Neural cell (in vitro differentiated cells): ENCODE data around the gene OOEP.

ENCODE experiments used
- EP300 ChIP-seq: fragments of 450-650 bp; conservative IDR thresholded peaks from 2 replicates; pipeline ENCODE4 v1.6.1; 2014; ENCODE audit warnings: antibody characterized with exemption, mild to moderate bottlenecking, moderate library complexity; ENCODE audit not compliant: poor library complexity, severe bottlenecking
- EZH2 ChIP-seq: fragments of 200-600, 300-800 bp; shearing (Covaris generic), sonication (generic); IDR thresholded peaks from 2 replicates; pipeline ENCODE4 v1.6.1; 2014; ENCODE audit warnings: antibody characterized with exemption, low read length, borderline replicate concordance, mild to moderate bottlenecking; ENCODE audit not compliant: insufficient read depth, poor library complexity, severe bottlenecking
- MXI1 ChIP-seq: fragments of 450-650 bp; conservative IDR thresholded peaks from 2 replicates; pipeline ENCODE4 v1.6.1; 2014; ENCODE audit warnings: antibody characterized with exemption, mild to moderate bottlenecking; ENCODE audit not compliant: poor library complexity, severe bottlenecking
- POLR2AphosphoS5 ChIP-seq: IDR thresholded peaks from 2 replicates; pipeline ENCODE4 v1.6.1; 2012
- SMC3 ChIP-seq: fragments of 450-650 bp; conservative IDR thresholded peaks from 2 replicates; pipeline ENCODE4 v1.6.1; 2014; ENCODE audit warnings: antibody characterized with exemption, mild to moderate bottlenecking, moderate library complexity; ENCODE audit not compliant: poor library complexity
- TF ChIP-seq, protein P1 (sequence below): IDR thresholded peaks from 2 replicates; pipeline ENCODE4 v1.6.1; 2012; ENCODE audit warnings: borderline replicate concordance
- TF ChIP-seq, protein P2 (sequence below): fragments of 450-650 bp; IDR thresholded peaks from 2 replicates; pipeline ENCODE4 v1.5.1; 2014; ENCODE audit warnings: antibody characterized with exemption, mild to moderate bottlenecking, moderate library complexity; ENCODE audit not compliant: poor library complexity, severe bottlenecking

DNA sequence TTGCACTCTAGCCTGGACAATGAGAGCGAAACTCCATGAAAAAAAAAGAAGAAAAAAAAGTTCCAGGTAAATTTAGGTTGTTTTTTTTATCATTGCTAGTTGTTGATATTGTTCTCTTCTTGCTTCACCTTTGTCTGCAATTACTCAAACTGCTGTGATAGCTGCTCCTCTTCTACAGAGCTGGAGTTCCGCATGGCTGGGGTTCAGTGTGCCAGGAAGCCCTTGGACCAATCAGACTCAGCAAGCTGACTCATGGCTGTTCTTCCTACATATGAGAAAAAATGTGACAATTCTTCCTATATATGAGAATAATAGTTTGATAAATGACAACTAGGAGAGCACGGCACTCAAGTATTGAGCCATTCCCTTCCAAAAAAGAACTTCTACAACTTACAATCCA is 44.0 kb downstream of the OOEP start:
- no peak for TF ChIP-seq EZH2
- TF ChIP-seq POLR2AphosphoS5, result no peak
- TF ChIP-seq, protein P1, sequence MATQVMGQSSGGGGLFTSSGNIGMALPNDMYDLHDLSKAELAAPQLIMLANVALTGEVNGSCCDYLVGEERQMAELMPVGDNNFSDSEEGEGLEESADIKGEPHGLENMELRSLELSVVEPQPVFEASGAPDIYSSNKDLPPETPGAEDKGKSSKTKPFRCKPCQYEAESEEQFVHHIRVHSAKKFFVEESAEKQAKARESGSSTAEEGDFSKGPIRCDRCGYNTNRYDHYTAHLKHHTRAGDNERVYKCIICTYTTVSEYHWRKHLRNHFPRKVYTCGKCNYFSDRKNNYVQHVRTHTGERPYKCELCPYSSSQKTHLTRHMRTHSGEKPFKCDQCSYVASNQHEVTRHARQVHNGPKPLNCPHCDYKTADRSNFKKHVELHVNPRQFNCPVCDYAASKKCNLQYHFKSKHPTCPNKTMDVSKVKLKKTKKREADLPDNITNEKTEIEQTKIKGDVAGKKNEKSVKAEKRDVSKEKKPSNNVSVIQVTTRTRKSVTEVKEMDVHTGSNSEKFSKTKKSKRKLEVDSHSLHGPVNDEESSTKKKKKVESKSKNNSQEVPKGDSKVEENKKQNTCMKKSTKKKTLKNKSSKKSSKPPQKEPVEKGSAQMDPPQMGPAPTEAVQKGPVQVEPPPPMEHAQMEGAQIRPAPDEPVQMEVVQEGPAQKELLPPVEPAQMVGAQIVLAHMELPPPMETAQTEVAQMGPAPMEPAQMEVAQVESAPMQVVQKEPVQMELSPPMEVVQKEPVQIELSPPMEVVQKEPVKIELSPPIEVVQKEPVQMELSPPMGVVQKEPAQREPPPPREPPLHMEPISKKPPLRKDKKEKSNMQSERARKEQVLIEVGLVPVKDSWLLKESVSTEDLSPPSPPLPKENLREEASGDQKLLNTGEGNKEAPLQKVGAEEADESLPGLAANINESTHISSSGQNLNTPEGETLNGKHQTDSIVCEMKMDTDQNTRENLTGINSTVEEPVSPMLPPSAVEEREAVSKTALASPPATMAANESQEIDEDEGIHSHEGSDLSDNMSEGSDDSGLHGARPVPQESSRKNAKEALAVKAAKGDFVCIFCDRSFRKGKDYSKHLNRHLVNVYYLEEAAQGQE, result no peak
- TF ChIP-seq, protein P2, sequence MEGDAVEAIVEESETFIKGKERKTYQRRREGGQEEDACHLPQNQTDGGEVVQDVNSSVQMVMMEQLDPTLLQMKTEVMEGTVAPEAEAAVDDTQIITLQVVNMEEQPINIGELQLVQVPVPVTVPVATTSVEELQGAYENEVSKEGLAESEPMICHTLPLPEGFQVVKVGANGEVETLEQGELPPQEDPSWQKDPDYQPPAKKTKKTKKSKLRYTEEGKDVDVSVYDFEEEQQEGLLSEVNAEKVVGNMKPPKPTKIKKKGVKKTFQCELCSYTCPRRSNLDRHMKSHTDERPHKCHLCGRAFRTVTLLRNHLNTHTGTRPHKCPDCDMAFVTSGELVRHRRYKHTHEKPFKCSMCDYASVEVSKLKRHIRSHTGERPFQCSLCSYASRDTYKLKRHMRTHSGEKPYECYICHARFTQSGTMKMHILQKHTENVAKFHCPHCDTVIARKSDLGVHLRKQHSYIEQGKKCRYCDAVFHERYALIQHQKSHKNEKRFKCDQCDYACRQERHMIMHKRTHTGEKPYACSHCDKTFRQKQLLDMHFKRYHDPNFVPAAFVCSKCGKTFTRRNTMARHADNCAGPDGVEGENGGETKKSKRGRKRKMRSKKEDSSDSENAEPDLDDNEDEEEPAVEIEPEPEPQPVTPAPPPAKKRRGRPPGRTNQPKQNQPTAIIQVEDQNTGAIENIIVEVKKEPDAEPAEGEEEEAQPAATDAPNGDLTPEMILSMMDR, result no peak
- TF ChIP-seq MXI1, result no peak
- no peak for TF ChIP-seq EP300
- no peak for TF ChIP-seq SMC3
